K562 (cell line): ENCODE results near the gene TTC13. TPM values are rescaled to one million over a fixed set of nuclear protein-coding genes. Genes with fewer than 3 reads are reported as not detected.

ENCODE experiments used
- E2F5 ChIP-seq: sonication (generic); formaldehyde crosslinking; IDR thresholded peaks from 2 replicates; pipeline ENCODE4 v1.8.0; 2022; ENCODE audit warnings: mild to moderate bottlenecking, missing genetic modification reagents
- ESRRA ChIP-seq: fragments of 450-650 bp; IDR thresholded peaks from 2 replicates; pipeline ENCODE4 v1.6.1; 2014; ENCODE audit warnings: low read depth, mild to moderate bottlenecking, moderate library complexity, borderline replicate concordance
- FUS ChIP-seq: fragments of 200-400 bp; formaldehyde crosslinking; optimal IDR thresholded peaks from 2 replicates; pipeline ENCODE3; 2017; ENCODE audit warnings: low read depth, low read length
- HDGF ChIP-seq: fragments of 450-650 bp; IDR thresholded peaks from 2 replicates; pipeline ENCODE4 v1.6.1; 2016
- MYBL2 ChIP-seq, 2 experiments: fragments of 450-650 bp in 1 of 2; sonication (generic) in 1 of 2; formaldehyde crosslinking in 1 of 2; IDR thresholded peaks; 2 replicates each; pipeline versions ENCODE4 v1.6.1 to v1.8.1; 2017 to 2022; ENCODE audit warnings: borderline replicate concordance in 1 of 2, inconsistent platforms in 1 of 2, low read depth in 1 of 2, mild to moderate bottlenecking in 1 of 2, missing genetic modification reagents in 1 of 2, moderate library complexity in 1 of 2
- NCOA6 ChIP-seq: fragments of 450-650 bp; IDR thresholded peaks from 2 replicates; pipeline ENCODE4 v1.6.1; 2017; ENCODE audit warnings: mild to moderate bottlenecking
- NFYB ChIP-seq: IDR thresholded peaks from 2 replicates; pipeline ENCODE4 v1.6.1; 2011; ENCODE audit warnings: mild to moderate bottlenecking, moderate library complexity; ENCODE audit not compliant: insufficient read length; ENCODE audit errors: extremely low read depth
- NR2F6 ChIP-seq: fragments of 450-650 bp; formaldehyde crosslinking; IDR thresholded peaks from 2 replicates; pipeline ENCODE4 v1.4.0; 2020; ENCODE audit warnings: mild to moderate bottlenecking
- NUFIP1 ChIP-seq: fragments of 450-650 bp; IDR thresholded peaks from 2 replicates; pipeline ENCODE4 v1.6.1; 2018; ENCODE audit not compliant: partially characterized antibody
- PPARD ChIP-seq: fragments of 250-450 bp; sonication (Bioruptor Pico); IDR thresholded peaks from 2 replicates; pipeline ENCODE4 v1.8.0; 2022; ENCODE audit warnings: inconsistent platforms, mild to moderate bottlenecking, moderate library complexity
- ZNF282 ChIP-seq: sonication (generic); formaldehyde crosslinking; IDR thresholded peaks from 2 replicates; pipeline ENCODE4 v1.8.1; 2023; ENCODE audit warnings: missing genetic modification reagents
- polyA plus RNA-seq, 8 experiments: library from polyadenylated mRNA; depleted of rRNA in 4 of 8; stranded (reverse) in 5 of 8; unstranded in 3 of 8; fragments of >200 nt; fragmentation: Nextera tagmentation in 2 of 8; fragmentation: Illumina TruSeq in 1 of 8; extraction: Ambion mirVana in 2 of 8; extraction: Trizol in 1 of 8; gene quantifications; 2 replicates each; pipeline versions ENCODE4 v1.2.1 to v1.2.3, GENCODE V29; 2011 to 2014; ENCODE audit warnings: inconsistent platforms in 1 of 8, missing spikeins in 1 of 8
- total RNA-seq, 7 experiments: library from RNA; depleted of rRNA in 6 of 7; stranded (reverse); fragments of >200 nt in 6 of 7; fragmentation: Illumina TruSeq in 2 of 7; extraction: Trizol in 2 of 7; gene quantifications; 2 replicates each; pipeline versions ENCODE4 v1.2.1 to v1.2.3, GENCODE V29; 2011 to 2021; ENCODE audit warnings: low replicate concordance in 1 of 7
- TF ChIP-seq, protein P1 (sequence below): fragments of 250-450 bp; sonication (Bioruptor Pico); IDR thresholded peaks from 2 replicates; pipeline ENCODE4 v1.8.0; 2021; ENCODE audit warnings: mild to moderate bottlenecking, moderate library complexity
- TF ChIP-seq, protein P2 (sequence below): fragments of 250-450 bp; sonication (Bioruptor Pico); IDR thresholded peaks from 2 replicates; pipeline ENCODE4 v1.4.0; 2020; ENCODE audit warnings: borderline replicate concordance

TTC13 gene
- total and polyA plus RNA-seq, 9 of the 15 experiments (the other 6 are each of a cell fraction or from before 2014, with no cell fraction given), result 1.7 to 13.8 (median 9.6) TPM

GRCh38 chr1:230978491-230979388 is at the start of gene TTC13, which contains the start of gene ARV1 (continued):
- TF ChIP-seq MYBL2 (IDR thresholded peaks at IDR 0.05; ENCODE audit: low read depth) (no peak), MYBL2 (CRISPR knock-in tag; IDR thresholded peaks at IDR 0.05; ENCODE audit: borderline replicate concordance) (no peak), NR2F6 (no peak), FUS (no peak), NUFIP1 (no peak), NFYB (no peak), PPARD (CRISPR knock-in tag) (no peak), HDGF (no peak), E2F5 (no peak), ZNF282 (0 out of 2 replicates have a peak, but pooled peaks have one; percentile 3), NCOA6 (no peak), ESRRA (peak; percentile 93)
- TF ChIP-seq, protein P1, sequence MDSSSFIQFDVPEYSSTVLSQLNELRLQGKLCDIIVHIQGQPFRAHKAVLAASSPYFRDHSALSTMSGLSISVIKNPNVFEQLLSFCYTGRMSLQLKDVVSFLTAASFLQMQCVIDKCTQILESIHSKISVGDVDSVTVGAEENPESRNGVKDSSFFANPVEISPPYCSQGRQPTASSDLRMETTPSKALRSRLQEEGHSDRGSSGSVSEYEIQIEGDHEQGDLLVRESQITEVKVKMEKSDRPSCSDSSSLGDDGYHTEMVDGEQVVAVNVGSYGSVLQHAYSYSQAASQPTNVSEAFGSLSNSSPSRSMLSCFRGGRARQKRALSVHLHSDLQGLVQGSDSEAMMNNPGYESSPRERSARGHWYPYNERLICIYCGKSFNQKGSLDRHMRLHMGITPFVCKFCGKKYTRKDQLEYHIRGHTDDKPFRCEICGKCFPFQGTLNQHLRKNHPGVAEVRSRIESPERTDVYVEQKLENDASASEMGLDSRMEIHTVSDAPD (CRISPR knock-in tag), result no peak
- TF ChIP-seq, protein P2, sequence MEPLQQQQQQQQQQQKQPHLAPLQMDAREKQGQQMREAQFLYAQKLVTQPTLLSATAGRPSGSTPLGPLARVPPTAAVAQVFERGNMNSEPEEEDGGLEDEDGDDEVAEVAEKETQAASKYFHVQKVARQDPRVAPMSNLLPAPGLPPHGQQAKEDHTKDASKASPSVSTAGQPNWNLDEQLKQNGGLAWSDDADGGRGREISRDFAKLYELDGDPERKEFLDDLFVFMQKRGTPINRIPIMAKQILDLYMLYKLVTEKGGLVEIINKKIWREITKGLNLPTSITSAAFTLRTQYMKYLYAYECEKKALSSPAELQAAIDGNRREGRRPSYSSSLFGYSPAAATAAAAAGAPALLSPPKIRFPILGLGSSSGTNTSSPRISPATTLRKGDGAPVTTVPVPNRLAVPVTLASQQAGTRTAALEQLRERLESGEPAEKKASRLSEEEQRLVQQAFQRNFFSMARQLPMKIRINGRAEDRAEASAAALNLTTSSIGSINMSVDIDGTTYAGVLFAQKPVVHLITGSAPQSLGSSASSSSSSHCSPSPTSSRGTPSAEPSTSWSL (CRISPR knock-in tag), result no peak
